Karpas-422 (cell line): ENCODE data around the gene MET. TPM values are rescaled to one million over a fixed set of nuclear protein-coding genes. Genes with fewer than 3 reads are reported as not detected.

ENCODE experiments used
- DNase-seq: peaks from one replicate; pipeline ENCODE4 v3.0.0-alpha.2; 2015
- H2AFZ ChIP-seq: fragments of 200-600 bp; sonication (generic); 2 replicates; pipeline ENCODE4 v1.6.1; 2014; ENCODE audit warnings: antibody characterized with exemption, low read length, mixed read lengths
- H3K27ac ChIP-seq: fragments of 200-600 bp; sonication (generic); 2 replicates; pipeline ENCODE4 v1.5.1; 2014; ENCODE audit warnings: mild to moderate bottlenecking, low read length, moderate library complexity
- H3K27me3 ChIP-seq: fragments of 200-600 bp; sonication (generic); 2 replicates; pipeline ENCODE4 v1.6.1; 2014; ENCODE audit warnings: low read length, mixed read lengths
- H3K36me3 ChIP-seq: fragments of 200-600 bp; sonication (generic); 2 replicates; pipeline ENCODE4 v1.6.1; 2014; ENCODE audit warnings: low read length, mixed read lengths; ENCODE audit not compliant: insufficient read depth
- H3K4me1 ChIP-seq: fragments of 200-600 bp; sonication (generic); 2 replicates; pipeline ENCODE4 v1.6.1; 2014; ENCODE audit warnings: mild to moderate bottlenecking, low read length, mixed read lengths
- H3K4me2 ChIP-seq: fragments of 200-600 bp; sonication (generic); 2 replicates; pipeline ENCODE4 v1.6.1; 2014; ENCODE audit warnings: low read length, low read depth, mild to moderate bottlenecking; ENCODE audit not compliant: poor library complexity, severe bottlenecking
- H3K4me3 ChIP-seq: fragments of 200-600 bp; sonication (generic); 2 replicates; pipeline ENCODE4 v1.5.1; 2014; ENCODE audit warnings: mild to moderate bottlenecking, antibody characterized with exemption, low read length, mixed read lengths
- H3K79me2 ChIP-seq: fragments of 200-600 bp; sonication (generic); 2 replicates; pipeline ENCODE4 v1.6.1; 2014; ENCODE audit warnings: mild to moderate bottlenecking, low read length, mixed read lengths
- H3K9ac ChIP-seq: fragments of 200-600 bp; sonication (generic); 2 replicates; pipeline ENCODE4 v1.6.0; 2014; ENCODE audit warnings: low read length
- H3K9me2 ChIP-seq: fragments of 200-600 bp; sonication (generic), shearing (Covaris generic); replicated peaks from 2 replicates; pipeline ENCODE4 v1.6.0; 2014; ENCODE audit warnings: mild to moderate bottlenecking, low read length, moderate library complexity; ENCODE audit not compliant: insufficient read depth
- H3K9me3 ChIP-seq: fragments of 300-700, 200-600 bp; sonication (generic); 2 replicates; pipeline ENCODE4 v1.6.1; 2014; ENCODE audit warnings: low read length, mixed read lengths
- H4K20me1 ChIP-seq: fragments of 200-600 bp; sonication (generic); 2 replicates; pipeline ENCODE4 v1.6.1; 2014; ENCODE audit warnings: mild to moderate bottlenecking, antibody characterized with exemption, low read length, low read depth; ENCODE audit not compliant: insufficient read depth
- total RNA-seq: library from RNA; depleted of rRNA; stranded (reverse); fragments of >200 nt; shearing (Covaris generic); gene quantifications from 2 replicates; pipeline ENCODE4 v1.2.3, GENCODE V29; 2014; ENCODE audit warnings: low replicate concordance

MET gene
- total RNA-seq, 1 experiment from 2014 or later = 158 TPM

DNA sequence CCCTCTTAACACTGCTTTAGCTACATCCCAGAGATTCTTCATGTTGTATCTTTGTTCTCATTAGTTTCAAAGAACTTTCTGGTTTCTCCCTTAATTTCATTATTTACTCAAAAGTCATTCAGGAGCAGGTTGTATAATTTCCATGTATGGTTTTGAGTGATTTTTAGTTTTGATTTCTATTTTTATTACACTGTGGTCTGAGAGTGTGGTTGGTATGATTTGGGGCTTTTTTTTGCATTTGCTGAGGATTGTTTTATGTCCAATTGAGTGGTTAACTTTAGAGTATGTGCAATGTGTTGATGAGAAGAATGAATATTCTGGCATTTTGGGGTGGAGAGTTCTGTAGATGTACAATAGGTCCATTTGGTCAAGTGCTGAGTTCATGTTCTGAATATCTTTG lies 152.5 kb downstream of the MET start:
- Histone ChIP-seq H3K27ac (no peak overlapping the region), H4K20me1 (no peaks in the 10 kb centered on the region), H2AFZ (no peak overlapping the region), H3K9me3 (no peaks in the 10 kb centered on the region), H3K4me1 (no peaks in the 10 kb centered on the region), H3K27me3 (no peaks in the 10 kb centered on the region), H3K79me2 (no peaks in the 10 kb centered on the region), H3K4me3 (no peak overlapping the region), H3K9me2 (no peaks in the 10 kb centered on the region), H3K9ac (no peak overlapping the region), H3K36me3 (no peaks in the 10 kb centered on the region), H3K4me2 (no peak overlapping the region)
- DNase-seq = no peak

DNA sequence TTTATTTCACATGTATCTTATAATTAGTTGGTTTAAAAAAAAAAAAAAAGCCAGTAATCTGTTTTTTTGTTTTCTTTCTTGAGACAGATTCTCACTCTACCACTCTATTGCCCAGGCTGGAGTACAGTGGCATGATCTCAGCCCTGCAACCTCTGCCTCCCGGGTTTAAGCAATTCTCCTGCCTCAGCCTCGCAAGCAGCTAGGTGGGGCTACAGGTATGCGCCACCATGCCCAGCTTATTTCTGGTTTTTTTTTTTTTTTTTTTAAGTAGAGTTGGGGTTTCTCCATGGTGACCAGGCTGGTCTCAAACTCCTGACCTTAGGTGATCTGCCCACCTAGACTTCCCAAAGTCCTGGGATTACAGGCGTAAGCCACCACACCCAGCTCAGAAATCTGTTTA lies 156.3 kb downstream of the MET start:
- Histone ChIP-seq H3K4me1 (no peaks in the 10 kb centered on the region), H3K4me2 (no peak overlapping the region), H3K27me3 (no peaks in the 10 kb centered on the region), H3K9ac (no peak overlapping the region), H3K9me3 (no peaks in the 10 kb centered on the region), H3K27ac (no peak overlapping the region), H2AFZ (no peak overlapping the region), H4K20me1 (no peaks in the 10 kb centered on the region), H3K36me3 (no peaks in the 10 kb centered on the region), H3K79me2 (no peaks in the 10 kb centered on the region), H3K4me3 (no peak overlapping the region), H3K9me2 (no peaks in the 10 kb centered on the region)
- DNase-seq = peak; percentile 51

DNA sequence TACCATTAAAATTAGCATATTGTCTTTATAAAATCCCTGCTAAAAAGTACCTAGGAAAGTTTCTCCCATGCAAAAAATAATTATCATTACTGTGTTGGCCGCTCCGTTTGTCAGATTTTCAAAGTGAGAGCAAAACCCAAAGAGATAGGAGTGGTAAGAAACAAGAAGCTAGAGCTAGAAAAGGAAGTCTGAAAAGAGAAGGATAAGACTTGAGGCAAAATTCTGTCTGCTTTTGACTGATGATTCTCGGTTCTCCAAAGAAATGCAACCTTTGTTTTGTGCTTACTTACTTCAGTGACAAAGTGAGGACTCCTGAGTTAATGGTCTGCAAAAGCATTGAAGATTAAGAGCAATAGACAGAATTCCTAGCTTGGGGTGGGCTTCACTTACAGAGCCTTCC lies 157.0 kb downstream of the MET start:
- Histone ChIP-seq H3K9me3 (no peaks in the 10 kb centered on the region), H3K9me2 (no peaks in the 10 kb centered on the region), H3K79me2 (no peaks in the 10 kb centered on the region)

DNA sequence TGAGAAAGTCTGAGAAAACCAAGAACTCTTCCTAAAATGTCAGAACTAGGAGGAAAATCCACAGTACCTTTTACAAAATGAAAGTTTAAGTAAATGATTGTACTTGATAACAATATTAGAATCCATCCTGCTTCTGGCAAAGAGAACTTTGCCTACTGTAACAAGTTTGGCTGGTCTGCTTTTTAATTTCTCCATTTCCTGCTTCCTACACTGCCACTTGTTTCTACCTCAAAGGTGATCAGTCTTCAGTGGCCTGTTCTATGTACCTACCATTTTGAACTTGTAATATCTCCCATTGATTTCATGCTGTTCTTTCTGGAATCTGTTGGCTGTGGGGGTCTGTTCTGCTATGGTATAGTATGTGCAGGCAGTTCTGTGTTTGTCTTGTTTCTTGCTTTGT lies 157.5 kb downstream of the MET start:
- Histone ChIP-seq H3K4me3 (no peak overlapping the region), H2AFZ (no peak overlapping the region), H3K4me2 (no peak overlapping the region), H3K36me3 (no peaks in the 10 kb centered on the region), H3K27me3 (no peaks in the 10 kb centered on the region), H3K27ac (no peak overlapping the region), H3K9ac (no peak overlapping the region), H3K4me1 (no peaks in the 10 kb centered on the region), H3K9me2 (no peaks in the 10 kb centered on the region), H3K79me2 (no peaks in the 10 kb centered on the region), H3K9me3 (no peaks in the 10 kb centered on the region), H4K20me1 (no peaks in the 10 kb centered on the region)
- no peak for DNase-seq

More for the DNA sequence above, 157.0 kb downstream of the MET start:
- no peaks in the 10 kb centered on the region for H3K4me1 ChIP-seq
- no peak overlapping the region for H3K4me3 ChIP-seq
- no peak overlapping the region for H3K4me2 ChIP-seq
- H2AFZ ChIP-seq = no peak overlapping the region
- no peak for DNase-seq
- H4K20me1 ChIP-seq = no peaks in the 10 kb centered on the region
- no peaks in the 10 kb centered on the region for H3K27me3 ChIP-seq
- no peak overlapping the region for H3K9ac ChIP-seq
- H3K27ac ChIP-seq = no peak overlapping the region
- no peaks in the 10 kb centered on the region for H3K36me3 ChIP-seq

DNA sequence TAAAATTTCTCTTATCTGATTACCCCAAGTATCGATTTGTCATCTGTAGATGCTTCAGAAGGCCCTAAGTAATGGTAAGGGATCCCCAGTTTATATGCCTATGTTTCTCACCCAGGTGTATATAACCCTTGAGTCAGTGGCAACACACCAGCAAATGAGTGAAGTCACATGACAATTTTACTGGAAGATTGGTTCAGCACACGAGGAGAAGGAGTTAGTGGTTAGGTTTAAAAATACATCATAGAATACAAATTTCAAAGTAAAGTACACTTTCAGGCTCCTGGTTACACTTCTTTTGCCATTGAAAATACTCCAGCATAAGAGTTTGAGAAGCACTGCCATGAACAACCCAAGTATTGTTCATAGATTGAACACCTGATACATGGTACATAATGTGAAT lies 160.7 kb downstream of the MET start:
- H3K9ac ChIP-seq = no peak overlapping the region
- H3K36me3 ChIP-seq = no peaks in the 10 kb centered on the region
- no peaks in the 10 kb centered on the region for H3K9me2 ChIP-seq
- no peaks in the 10 kb centered on the region for H3K79me2 ChIP-seq
- H3K4me3 ChIP-seq = no peak overlapping the region
- H3K27me3 ChIP-seq = no peaks in the 10 kb centered on the region
- H3K9me3 ChIP-seq = no peaks in the 10 kb centered on the region
- DNase-seq = no peak
- no peak overlapping the region for H3K27ac ChIP-seq
- no peak overlapping the region for H3K4me2 ChIP-seq
- H4K20me1 ChIP-seq = no peaks in the 10 kb centered on the region
- H3K4me1 ChIP-seq = no peaks in the 10 kb centered on the region
- no peak overlapping the region for H2AFZ ChIP-seq

DNA sequence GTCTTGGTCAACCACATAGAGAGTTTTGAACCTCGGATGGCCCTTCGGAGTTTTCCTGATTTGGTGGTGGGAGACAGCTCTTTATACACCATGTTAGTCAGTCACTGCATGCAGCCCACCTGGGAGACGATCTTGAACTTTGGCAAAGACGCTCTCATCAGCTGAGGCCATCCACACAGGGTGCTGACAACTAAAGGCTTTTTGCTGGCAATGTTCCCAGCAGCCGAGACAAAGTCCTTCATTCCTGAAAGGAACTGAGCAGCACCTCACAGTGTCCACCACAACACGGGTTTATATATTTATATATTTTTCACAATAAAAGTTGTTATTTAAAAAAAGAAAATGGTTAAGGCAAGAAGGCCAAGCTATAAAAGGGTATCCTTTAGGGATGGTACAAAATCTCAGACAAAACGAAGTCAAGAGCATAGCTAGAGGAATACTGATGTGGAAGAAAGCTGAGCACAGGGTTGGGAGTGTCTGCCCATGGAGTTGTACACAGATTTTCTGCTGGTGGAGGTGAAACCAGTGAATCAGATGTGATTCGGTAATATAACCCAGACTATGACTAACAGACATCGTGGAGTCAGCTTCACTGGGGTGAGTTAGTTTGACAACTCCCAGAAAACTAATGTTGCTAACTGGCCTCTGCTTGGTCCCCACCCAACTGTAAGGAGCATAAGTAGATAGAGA lies 163.0 kb downstream of the MET start:
- H2AFZ ChIP-seq = no peak overlapping the region
- no peak overlapping the region for H3K4me3 ChIP-seq
- no peak for DNase-seq
- no peaks in the 10 kb centered on the region for H4K20me1 ChIP-seq
- no peaks in the 10 kb centered on the region for H3K9me3 ChIP-seq
- no peaks in the 10 kb centered on the region for H3K4me1 ChIP-seq
- no peaks in the 10 kb centered on the region for H3K79me2 ChIP-seq
- H3K9ac ChIP-seq = no peak overlapping the region
- no peaks in the 10 kb centered on the region for H3K36me3 ChIP-seq
- H3K4me2 ChIP-seq = no peak overlapping the region
- H3K27me3 ChIP-seq = no peaks in the 10 kb centered on the region
- no peak overlapping the region for H3K27ac ChIP-seq
- H3K9me2 ChIP-seq = no peaks in the 10 kb centered on the region

DNA sequence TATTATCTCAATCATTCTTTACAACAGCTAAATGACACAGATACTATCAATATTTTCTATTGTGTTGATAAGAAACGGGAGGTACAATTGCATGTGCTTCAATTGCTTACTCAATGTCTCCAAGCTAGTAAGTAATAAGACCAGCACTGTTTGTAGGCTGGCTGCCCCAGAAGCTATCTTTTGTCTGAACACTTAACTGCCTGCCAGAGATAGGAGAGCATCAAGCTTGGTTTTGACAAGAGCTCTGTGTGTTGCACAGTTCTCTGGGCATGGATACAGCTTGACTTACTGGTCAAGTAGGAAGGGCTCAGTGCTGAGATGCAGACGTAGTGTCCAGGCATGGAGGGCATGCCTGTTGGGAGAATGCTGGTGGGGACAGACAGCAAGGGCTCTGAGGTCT lies 164.1 kb downstream of the MET start:
- Histone ChIP-seq H3K4me1 (no peaks in the 10 kb centered on the region), H3K79me2 (no peaks in the 10 kb centered on the region), H2AFZ (no peak overlapping the region), H3K27me3 (no peaks in the 10 kb centered on the region), H3K9me3 (no peaks in the 10 kb centered on the region), H3K4me3 (no peak overlapping the region), H3K36me3 (no peaks in the 10 kb centered on the region), H3K9me2 (no peaks in the 10 kb centered on the region), H4K20me1 (no peaks in the 10 kb centered on the region), H3K27ac (no peak overlapping the region), H3K9ac (no peak overlapping the region), H3K4me2 (no peak overlapping the region)
- no peak for DNase-seq

DNA sequence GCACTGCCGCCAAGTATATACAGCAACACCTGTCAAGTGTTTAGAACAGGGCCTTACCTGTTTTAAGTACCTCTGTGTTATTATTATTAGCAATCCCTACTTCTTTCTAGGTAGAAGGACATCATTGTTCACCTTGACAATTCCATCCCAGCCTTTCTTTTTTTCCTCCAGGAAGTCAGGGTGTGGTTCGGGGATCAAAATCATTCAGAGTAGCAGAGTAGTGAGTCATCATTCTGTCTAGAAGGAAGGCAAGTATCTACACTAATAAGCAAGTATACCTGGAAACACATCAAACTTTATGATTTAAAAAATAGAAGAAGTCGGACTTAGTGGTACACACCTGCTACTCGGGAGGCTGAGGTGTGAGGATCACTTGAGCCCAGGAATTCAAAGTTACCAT lies 164.9 kb downstream of the MET start:
- H2AFZ ChIP-seq = no peak overlapping the region
- no peaks in the 10 kb centered on the region for H3K79me2 ChIP-seq
- H3K27me3 ChIP-seq = no peaks in the 10 kb centered on the region
- H3K9me2 ChIP-seq = no peaks in the 10 kb centered on the region
- H3K36me3 ChIP-seq = no peaks in the 10 kb centered on the region
- H4K20me1 ChIP-seq = no peaks in the 10 kb centered on the region
- no peak overlapping the region for H3K4me2 ChIP-seq
- no peak overlapping the region for H3K9ac ChIP-seq
- H3K27ac ChIP-seq = no peak overlapping the region
- H3K4me1 ChIP-seq = peaks cover 2% of the 10 kb centered on the region
- H3K4me3 ChIP-seq = no peak overlapping the region
- no peaks in the 10 kb centered on the region for H3K9me3 ChIP-seq
- DNase-seq = no peak

DNA sequence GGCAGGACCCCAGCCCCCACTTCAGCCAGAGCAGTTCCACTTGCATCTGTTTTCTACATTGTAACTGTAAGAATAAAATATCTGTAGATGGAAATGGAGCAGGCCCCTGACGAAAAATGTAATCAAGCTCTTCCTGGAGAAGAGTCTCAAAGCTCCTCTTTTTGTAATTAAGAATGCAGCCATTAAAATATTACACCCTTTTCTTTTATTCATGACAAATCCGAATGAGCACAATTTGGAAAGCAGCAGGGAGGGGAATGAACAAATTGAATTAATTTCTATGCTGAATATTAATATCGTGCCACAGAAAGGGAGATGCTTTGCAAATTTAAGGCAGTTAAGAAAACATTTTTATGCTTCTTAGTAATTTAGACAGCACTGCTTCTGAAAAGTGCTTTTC lies 165.6 kb downstream of the MET start:
- peaks cover 8% of the 10 kb centered on the region for H3K4me1 ChIP-seq
- H3K27me3 ChIP-seq = no peaks in the 10 kb centered on the region
- H3K9me2 ChIP-seq = no peaks in the 10 kb centered on the region
- no peak overlapping the region for H3K9ac ChIP-seq
- no peak overlapping the region for H3K4me3 ChIP-seq
- no peaks in the 10 kb centered on the region for H3K79me2 ChIP-seq
- no peak for DNase-seq
- no peaks in the 10 kb centered on the region for H3K36me3 ChIP-seq
- no peaks in the 10 kb centered on the region for H3K9me3 ChIP-seq
- H4K20me1 ChIP-seq = no peaks in the 10 kb centered on the region
- H2AFZ ChIP-seq = no peak overlapping the region
- no peak overlapping the region for H3K4me2 ChIP-seq
- H3K27ac ChIP-seq = no peak overlapping the region
